ENCODE results near the gene OR13C2.
"Not testable (repeated sequence)": the region's sequence is repeated elsewhere in the genome, so short reads cannot be mapped to it uniquely, and the experiment has no call there.

OR13C2 gene

GRCh38 chr9:104605527-104605926, at the start of gene OR13C2:
TSS of gene OR13C2 (minus strand) at chr9:104605627. CDS start at chr9:104605627, 0 bp downstream.
- not testable (repeated sequence) for DNase-seq (ENCODE audit: low read depth)

DNA sequence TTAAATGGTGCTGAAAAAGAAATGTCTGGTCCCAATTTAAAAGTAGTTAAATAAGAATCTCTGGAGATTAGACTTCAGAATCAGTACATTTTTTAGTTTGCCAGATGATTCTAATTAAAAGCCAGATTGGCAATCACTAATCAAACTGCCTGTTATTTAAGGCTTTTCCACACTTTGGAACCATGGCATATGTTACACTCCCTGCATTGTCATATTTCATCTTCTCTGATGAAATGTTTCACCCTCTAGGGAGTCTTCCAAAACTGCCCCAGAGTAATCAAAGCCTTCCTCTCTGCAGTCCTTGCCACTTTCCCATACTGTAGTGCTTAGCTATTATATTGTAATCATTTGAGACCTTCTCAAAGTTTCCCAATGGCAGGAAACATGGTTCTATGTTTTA, 30.0 kb upstream of the OR13C2 start:
- no peak for DNase-seq (ENCODE audit: low read depth)

DNA sequence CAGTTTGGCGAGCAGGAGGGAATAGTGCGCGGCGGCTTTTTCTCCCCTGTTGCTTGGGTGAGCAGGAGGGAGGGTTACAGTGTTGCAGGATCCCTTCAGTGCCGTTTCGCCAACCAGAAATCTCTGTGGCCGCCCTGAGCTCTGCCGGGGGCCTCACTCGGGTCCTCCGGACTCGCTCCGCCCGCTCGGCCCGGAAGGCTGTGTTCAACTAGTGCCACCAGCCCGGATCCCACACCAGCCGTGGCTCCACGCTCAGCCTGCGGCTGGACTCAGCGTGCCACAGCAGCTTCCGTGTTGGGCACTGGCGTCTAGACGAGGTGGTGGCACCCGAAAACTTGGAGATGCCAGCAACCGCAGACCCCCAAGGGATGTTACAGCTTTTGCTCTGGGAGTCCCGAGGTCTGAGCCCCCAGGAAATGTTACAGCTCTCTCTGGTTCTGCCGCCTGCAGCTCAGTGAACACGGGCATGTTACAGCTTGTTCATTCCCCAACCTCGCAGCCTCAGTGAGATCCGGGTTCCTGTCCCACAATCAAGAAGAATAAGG, 28.6 kb upstream of the OR13C2 start:
- DNase-seq (ENCODE audit: low read depth), result no peak

DNA sequence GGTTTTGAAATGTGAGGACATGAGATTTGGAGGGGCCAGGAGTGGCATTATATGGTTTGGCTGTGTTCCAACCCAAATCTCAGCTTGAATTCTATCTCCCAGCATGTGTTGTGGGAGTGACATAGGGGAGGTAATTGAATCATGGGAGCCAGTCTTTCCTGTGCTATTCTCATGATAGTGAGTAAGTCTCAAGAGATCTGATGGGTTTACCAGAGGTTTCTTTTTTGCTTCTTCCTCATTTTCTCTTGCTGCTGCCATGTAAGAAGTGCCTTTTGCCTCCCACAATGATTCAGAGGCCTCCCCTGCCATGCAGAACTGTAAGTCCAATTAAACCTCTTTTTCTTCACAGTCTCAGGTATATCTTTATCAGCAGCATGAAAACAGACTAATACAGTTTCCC, 20.5 kb upstream of the OR13C2 start:
- DNase-seq (ENCODE audit: low read depth), result not testable (repeated sequence)

- DNase-seq (ENCODE audit: low read depth), result no peak
These were observed 12.7 kb upstream of the OR13C2 start, which contains the start of gene OR13C9 for GRCh38 chr9:104618104-104618503. TSS of gene OR13C9 (minus strand) at chr9:104618204. CDS start at chr9:104618204, 0 bp downstream.

GRCh38 chr9:104617418-104617817, 12.0 kb upstream of the OR13C2 start:
- DNase-seq (ENCODE audit: low read depth), result no peak

DNA sequence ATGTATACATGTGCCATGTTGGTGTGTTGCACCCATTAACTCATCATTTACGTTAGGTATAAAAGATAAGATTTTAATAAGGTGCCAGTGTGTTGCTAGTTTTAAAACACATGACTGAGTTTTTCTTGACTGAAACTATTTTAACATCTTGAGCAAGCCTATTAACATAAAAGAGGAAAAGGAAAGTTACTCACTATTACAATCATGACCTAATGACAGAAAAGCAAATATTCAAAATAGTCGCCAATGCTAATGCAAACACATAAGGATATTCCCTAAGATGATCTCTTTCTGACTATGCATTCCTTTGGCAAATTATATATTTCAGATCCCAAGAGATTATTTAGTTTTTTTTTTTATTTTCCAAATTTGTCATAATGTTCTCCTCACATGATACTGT, 5.8 kb upstream of the OR13C2 start:
- no peak for DNase-seq (ENCODE audit: low read depth)

DNA sequence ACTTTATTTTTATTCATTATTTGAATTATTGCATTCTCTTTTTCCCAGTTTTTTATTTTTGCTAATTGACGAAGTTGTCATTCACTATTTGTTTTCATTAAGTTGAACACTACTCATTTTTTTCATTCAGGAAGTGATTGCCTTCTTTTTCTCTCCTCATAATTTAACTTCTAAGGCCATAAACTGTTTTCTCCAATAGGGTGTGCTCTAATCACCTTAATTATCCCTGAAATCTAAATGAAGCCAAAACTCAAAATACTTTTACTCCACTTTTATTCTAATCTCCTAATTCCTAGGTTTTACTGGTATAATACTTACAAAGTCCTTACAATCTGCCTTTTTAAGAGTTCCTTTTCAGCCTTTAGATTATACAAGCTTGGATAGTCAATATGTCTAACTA, 2.9 kb upstream of the OR13C2 start:
- no peak for DNase-seq (ENCODE audit: low read depth)

GRCh38 chr9:104606152-104606551, 725 bp upstream of the OR13C2 start:
- no peak for DNase-seq (ENCODE audit: low read depth)

DNA sequence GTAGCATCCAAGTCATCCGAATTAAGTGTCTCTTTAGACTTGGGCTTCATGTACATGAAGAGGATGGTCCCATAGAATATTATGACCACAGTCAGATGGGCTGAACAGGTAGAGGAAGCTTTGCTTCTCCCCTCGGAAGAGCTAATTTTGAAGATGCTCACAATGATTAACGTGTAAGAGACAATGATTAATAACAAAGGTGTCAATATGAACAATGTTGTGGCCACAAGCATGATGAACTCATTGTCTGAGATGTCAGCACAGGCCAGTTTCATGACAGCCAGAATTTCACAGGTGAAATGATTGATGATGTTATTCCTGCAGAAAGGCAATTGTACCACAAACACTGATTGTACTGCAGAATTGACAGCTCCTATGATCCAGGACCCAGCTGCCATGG, 626 bp downstream of the OR13C2 start:
- no peak for DNase-seq (ENCODE audit: low read depth)

GRCh38 chr9:104599313-104599712, 6.1 kb downstream of the OR13C2 start, which contains the start of gene OR13C5:
TSS of gene OR13C5 (minus strand) at chr9:104599413. CDS start at chr9:104599413, 0 bp downstream.
- not testable (repeated sequence) for DNase-seq (ENCODE audit: low read depth)

DNA sequence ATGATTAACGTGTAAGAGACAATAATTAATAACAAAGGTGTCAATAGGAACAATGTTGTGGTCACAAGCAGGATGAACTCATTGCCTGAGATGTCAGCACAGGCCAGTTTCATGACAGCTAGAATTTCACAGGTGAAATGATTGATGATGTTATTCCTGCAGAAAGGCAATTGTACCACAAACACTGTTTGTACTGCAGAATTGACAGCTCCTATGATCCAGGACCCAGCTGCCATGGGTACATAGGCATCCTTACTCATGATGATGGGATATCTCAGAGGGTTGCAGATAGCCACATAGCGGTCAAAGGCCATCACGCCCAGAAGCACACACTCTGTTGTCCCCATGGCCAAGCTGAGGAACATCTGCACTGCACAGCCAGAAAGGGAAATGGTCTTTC, 6.7 kb downstream of the OR13C2 start:
- DNase-seq (ENCODE audit: low read depth), result not testable (repeated sequence)

- no peak for DNase-seq (ENCODE audit: low read depth)
These were observed 15.8 kb downstream of the OR13C2 start for GRCh38 chr9:104589626-104590025.

- no peak for DNase-seq (ENCODE audit: low read depth)
These were observed 18.8 kb downstream of the OR13C2 start for GRCh38 chr9:104586496-104587180.

GRCh38 chr9:104580562-104580961, 24.9 kb downstream of the OR13C2 start:
- DNase-seq (ENCODE audit: low read depth), result no peak

- DNase-seq (ENCODE audit: low read depth), result no peak
These were observed 28.2 kb downstream of the OR13C2 start for GRCh38 chr9:104577263-104577662.

DNA sequence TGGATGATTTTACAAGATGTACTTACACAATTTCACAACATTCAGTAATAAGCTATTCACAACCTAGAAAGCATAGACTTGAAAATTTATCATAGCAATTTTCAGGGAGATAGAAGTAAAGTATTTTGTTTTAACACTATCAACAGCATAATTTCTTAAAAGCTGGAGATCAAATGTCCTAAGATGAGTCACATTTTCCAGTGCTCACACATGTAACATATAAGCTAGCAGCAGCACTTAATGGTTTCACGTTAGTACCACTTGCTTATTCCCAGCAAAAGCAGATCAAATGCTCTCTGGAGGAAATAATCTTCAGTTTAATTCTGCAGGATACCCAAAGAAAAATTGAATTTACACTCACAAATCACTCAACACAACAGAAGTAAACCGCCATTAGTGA, 30.0 kb downstream of the OR13C2 start:
- no peak for DNase-seq (ENCODE audit: low read depth)

DNA sequence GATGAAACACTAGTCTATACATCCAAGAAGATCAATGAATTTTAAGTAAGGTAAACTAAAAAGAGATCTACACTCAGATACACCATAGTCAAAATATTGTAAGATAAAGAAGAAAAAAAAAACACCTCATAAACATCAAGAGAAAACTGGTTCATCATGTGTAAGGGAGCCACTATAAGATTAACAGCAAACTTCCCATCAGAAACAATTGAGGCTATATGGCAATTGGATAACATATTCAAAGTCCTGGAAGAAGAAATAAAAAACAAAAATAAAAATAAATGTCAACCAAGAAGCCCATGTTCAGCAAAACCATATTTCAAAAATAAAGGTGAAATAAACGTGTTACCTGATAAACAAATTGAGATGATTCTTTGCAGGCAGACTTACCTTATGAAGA, 32.8 kb downstream of the OR13C2 start:
- DNase-seq (ENCODE audit: low read depth), result no peak

GRCh38 chr9:104568868-104569267, 36.6 kb downstream of the OR13C2 start, which contains the start of gene OR13C8:
TSS of gene OR13C8 (plus strand) at chr9:104569168. CDS start at chr9:104569168, 0 bp downstream.
- DNase-seq (ENCODE audit: low read depth), result no peak

GRCh38 chr9:104564358-104564757, 41.1 kb downstream of the OR13C2 start:
- DNase-seq (ENCODE audit: low read depth), result no peak

DNA sequence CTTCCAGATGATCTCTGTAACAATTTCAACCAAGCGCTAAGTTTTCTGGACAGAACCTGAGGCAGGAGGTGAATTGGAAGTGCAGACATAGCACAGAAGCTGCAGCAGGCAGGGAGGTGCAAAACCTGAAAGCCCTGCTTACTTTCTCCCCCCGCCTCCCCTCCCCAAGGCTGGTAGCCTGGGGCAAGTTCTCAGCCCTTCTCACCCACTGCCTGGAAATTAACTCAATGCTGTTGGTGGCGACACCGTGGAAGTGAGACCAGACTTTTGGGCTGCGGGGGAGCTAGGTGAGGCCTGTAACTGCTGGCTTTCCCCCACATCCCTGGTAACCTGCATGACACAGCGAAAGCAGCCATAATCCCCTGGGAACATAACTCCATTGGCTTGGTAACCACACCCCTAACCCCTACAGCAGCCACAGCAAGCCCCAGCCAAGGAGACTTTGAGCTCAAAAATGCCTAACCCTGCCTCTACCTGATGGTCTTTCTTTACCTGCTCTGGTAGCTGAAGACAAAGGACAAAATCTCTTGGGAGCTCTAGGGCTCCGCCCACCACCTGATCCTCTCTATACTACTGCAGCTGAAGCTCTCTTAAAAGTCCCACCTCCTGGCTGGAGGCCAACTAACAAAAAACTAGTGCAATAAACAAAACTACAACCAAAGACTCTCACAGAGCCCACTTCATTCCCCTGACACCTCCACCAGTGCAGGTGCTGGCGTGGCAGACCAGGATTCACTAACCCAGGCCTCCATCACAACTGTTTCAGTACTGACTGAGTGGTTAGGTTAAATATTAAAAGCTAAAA, 48.4 kb downstream of the OR13C2 start:
- no peak for DNase-seq (ENCODE audit: low read depth)

DNA sequence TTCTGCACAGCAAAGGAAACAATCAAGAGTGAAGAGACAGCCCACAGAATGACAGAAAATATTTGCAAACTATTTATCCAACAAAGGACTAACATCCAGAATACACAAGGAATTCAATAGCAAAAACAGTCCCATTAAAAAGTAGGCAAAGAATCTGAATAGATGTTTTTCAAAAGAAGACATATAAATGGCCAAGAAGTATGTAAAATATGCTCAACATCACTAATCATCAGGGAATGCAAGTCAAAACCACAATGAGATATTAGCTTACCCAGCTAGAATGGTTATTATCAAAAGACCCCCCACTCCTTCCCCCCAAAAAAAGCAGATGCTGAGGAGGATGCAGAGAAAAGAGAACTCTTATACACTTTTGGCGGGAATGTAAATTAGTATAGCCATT, 49.9 kb downstream of the OR13C2 start:
- no peak for DNase-seq (ENCODE audit: low read depth)
